Smooth muscle cell (in vitro differentiated cells): ENCODE measurements around the gene STXBP2. TPM values are rescaled to one million over a fixed set of nuclear protein-coding genes. Genes with fewer than 3 reads are reported as not detected.

Experiments used
- DNase-seq: peaks from one replicate; lab custom pipeline; 2025; ENCODE audit not compliant: unreplicated experiment; lab: John Stamatoyannopoulos, UW
- H2AFZ ChIP-seq: fragments of 200-600 bp; sonication (generic); 2 replicates; pipeline ENCODE4 v1.6.0; 2016; ENCODE audit warnings: antibody characterized with exemption, low read depth, mild to moderate bottlenecking
- H3F3A ChIP-seq: fragments of 200-600 bp; sonication (generic); 2 replicates; pipeline ENCODE4 v1.6.0; 2017; ENCODE audit warnings: antibody characterized with exemption, low read depth
- H3K27ac ChIP-seq: fragments of 200-600 bp; sonication (generic); 2 replicates; pipeline ENCODE4 v1.5.1; 2016; ENCODE audit warnings: low read depth, mild to moderate bottlenecking
- H3K27me3 ChIP-seq: fragments of 200-600 bp; sonication (generic); 2 replicates; pipeline ENCODE4 v1.6.1; 2016; ENCODE audit warnings: low read depth, mild to moderate bottlenecking
- H3K36me3 ChIP-seq: fragments of 200-600 bp; sonication (generic); 2 replicates; pipeline ENCODE4 v1.5.1; 2016; ENCODE audit warnings: low read depth
- H3K4me1 ChIP-seq: fragments of 200-600 bp; sonication (generic); 2 replicates; pipeline ENCODE4 v1.5.1; 2016; ENCODE audit warnings: low read depth
- H3K4me2 ChIP-seq: fragments of 200-600 bp; sonication (generic); 2 replicates; pipeline ENCODE4 v1.6.0; 2016; ENCODE audit warnings: mild to moderate bottlenecking
- H3K4me3 ChIP-seq: fragments of 200-600 bp; sonication (generic); 2 replicates; pipeline ENCODE4 v1.5.1; 2016; ENCODE audit warnings: mild to moderate bottlenecking
- H3K79me2 ChIP-seq: fragments of 200-600 bp; sonication (generic); 2 replicates; pipeline ENCODE4 v1.6.0; 2016; ENCODE audit warnings: low read depth, mild to moderate bottlenecking
- H3K9ac ChIP-seq: fragments of 200-600 bp; sonication (generic); 2 replicates; pipeline ENCODE4 v1.6.0; 2016; ENCODE audit warnings: low read depth
- H3K9me3 ChIP-seq: fragments of 200-600 bp; sonication (generic); replicated peaks from 2 replicates; pipeline ENCODE4 v1.5.1; 2016; ENCODE audit warnings: low read depth
- H4K20me1 ChIP-seq: fragments of 200-600 bp; sonication (generic); 2 replicates; pipeline ENCODE4 v1.6.0; 2016; ENCODE audit warnings: low read depth
- CTCF ChIP-seq: fragments of 200-600 bp; sonication (generic); IDR thresholded peaks from 2 replicates; pipeline ENCODE4 v1.5.1; 2017; ENCODE audit warnings: borderline replicate concordance, mild to moderate bottlenecking, antibody characterized with exemption; ENCODE audit not compliant: insufficient read depth, poor library complexity, severe bottlenecking
- WGBS: methylation state at CpG from one replicate; pipeline ENCODE4 v1.1.7; 2016; ENCODE audit warnings: low lambda C conversion rate; 5-methylcytosine and 5-hydroxymethylcytosine counted together
- polyA plus RNA-seq: library from polyadenylated mRNA; unstranded; fragments of >200 nt; fragmentation: Nextera tagmentation; extraction: Ambion mirVana; gene quantifications from 2 replicates; pipeline ENCODE4 v1.2.1, GENCODE V29; 2016
- total RNA-seq: library from RNA; depleted of rRNA; stranded (reverse); fragments of >200 nt; gene quantifications from 2 replicates; pipeline ENCODE4 v1.2.3, GENCODE V29; 2014

The STXBP2 gene
- total and polyA plus RNA-seq, 2 experiments from 2014 or later: 17.8 to 32.7 TPM

GRCh38 chr19:7647156-7647555 is 10.2 kb downstream of the STXBP2 start:
- H4K20me1 ChIP-seq: no peaks in the 10 kb centered on the region
- H3K79me2 ChIP-seq: no peaks in the 10 kb centered on the region
- no peaks in the 10 kb centered on the region for H3K4me1 ChIP-seq
- H3K36me3 ChIP-seq: no peaks in the 10 kb centered on the region
- H2AFZ ChIP-seq: no peak overlapping the region
- H3K9me3 ChIP-seq: no peaks in the 10 kb centered on the region
- no peak overlapping the region for H3K27ac ChIP-seq
- TF ChIP-seq CTCF: no peak
- no peak overlapping the region for H3K4me3 ChIP-seq
- no peak overlapping the region for H3K4me2 ChIP-seq
- WGBS: 96% methylated on average over 17 of the region's 26 CpGs
- no peaks in the 10 kb centered on the region for H3K27me3 ChIP-seq
- DNase-seq: no peak
- no peak overlapping the region for H3K9ac ChIP-seq
- H3F3A ChIP-seq: no peaks in the 10 kb centered on the region

- no peak overlapping the region for H3K9ac ChIP-seq
- H3K79me2 ChIP-seq: no peaks in the 10 kb centered on the region
- H3K4me3 ChIP-seq: no peak overlapping the region
- H3K27me3 ChIP-seq: no peaks in the 10 kb centered on the region
- no peaks in the 10 kb centered on the region for H3K4me1 ChIP-seq
- no peaks in the 10 kb centered on the region for H4K20me1 ChIP-seq
- H2AFZ ChIP-seq: no peak overlapping the region
- H3K27ac ChIP-seq: no peak overlapping the region
- TF ChIP-seq CTCF: no peak
- no peak for DNase-seq
- H3F3A ChIP-seq: no peaks in the 10 kb centered on the region
- H3K36me3 ChIP-seq: no peaks in the 10 kb centered on the region
- 95% methylated on average over 15 of the region's 15 CpGs for WGBS
- no peak overlapping the region for H3K4me2 ChIP-seq
- no peaks in the 10 kb centered on the region for H3K9me3 ChIP-seq
Observed at GRCh38 chr19:7648265-7649014, 11.5 kb downstream of the STXBP2 start.

GRCh38 chr19:7650148-7650547 is 13.2 kb downstream of the STXBP2 start:
- Histone ChIP-seq H3K36me3 (no peaks in the 10 kb centered on the region), H3F3A (no peaks in the 10 kb centered on the region), H3K9me3 (no peaks in the 10 kb centered on the region), H3K27ac (no peak overlapping the region), H2AFZ (no peak overlapping the region), H3K79me2 (no peaks in the 10 kb centered on the region), H3K27me3 (no peaks in the 10 kb centered on the region), H3K4me3 (no peak overlapping the region), H4K20me1 (no peaks in the 10 kb centered on the region), H3K4me2 (no peak overlapping the region), H3K9ac (no peak overlapping the region), H3K4me1 (no peaks in the 10 kb centered on the region)
- no peak for DNase-seq
- 43% methylated on average over 2 of the region's 2 CpGs for WGBS
- no peak for TF ChIP-seq CTCF
